ENCODE results near the gene ST3GAL2. TPM values are rescaled to one million over a fixed set of nuclear protein-coding genes. Genes with fewer than 3 reads are reported as not detected.
"Not testable (repeated sequence)": the region's sequence is repeated elsewhere in the genome, so short reads cannot be mapped to it uniquely, and the experiment has no call there.

ST3GAL2 gene
- total and polyA plus RNA-seq, 10 of the 15 experiments (the other 5 are each of a cell fraction or from before 2014, with no cell fraction given), result 0.95 to 61.7 (median 25.9) TPM

DNA sequence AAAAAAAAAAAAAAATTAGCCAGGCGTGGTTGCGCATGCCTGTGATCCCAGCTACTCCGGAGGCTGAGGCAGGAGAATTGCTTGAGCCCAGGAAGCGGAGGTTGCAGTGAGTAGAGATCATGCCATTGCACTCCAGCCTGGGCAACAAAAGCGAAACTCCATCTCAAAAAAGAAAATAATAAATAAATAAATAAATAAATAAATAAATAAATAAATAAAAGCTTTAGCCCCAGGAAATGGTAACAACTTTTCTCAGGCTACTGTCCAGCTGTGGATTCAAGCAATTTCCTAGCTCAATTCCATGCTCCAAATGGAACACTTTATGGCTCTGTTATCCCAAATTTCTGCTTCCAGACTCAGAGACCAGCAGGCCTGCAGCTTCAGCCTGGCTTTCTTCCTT lies 25.3 kb downstream of the ST3GAL2 start:
- ATAC-seq; H4K20me1 ChIP-seq (ENCODE audit: control insufficient read depth, insufficient read depth); H3K4me3 ChIP-seq; FAIRE-seq; H3K9me3 ChIP-seq (replicated peaks; ENCODE audit: control insufficient read depth, insufficient read depth, low read length); DNase-seq (ENCODE audit: low read depth, low spot score); H3K9ac ChIP-seq (ENCODE audit: control insufficient read depth, insufficient read depth, low read length); H3K4me2 ChIP-seq (ENCODE audit: control insufficient read depth, insufficient read depth); H2AFZ ChIP-seq (ENCODE audit: control insufficient read depth, low read depth, low read length); BruUV-seq (replicated peaks); H3K27me3 ChIP-seq (replicated peaks in 1 of 2; ENCODE audit: control insufficient read depth in 2 of 2, insufficient read depth in 2 of 2, low read length in 1 of 2); H3K27ac ChIP-seq (ENCODE audit: control insufficient read depth, insufficient read depth); intact Hi-C loops (cut with micrococcal nuclease; ENCODE audit: unreplicated experiment): not testable (repeated sequence)
- Histone ChIP-seq H3K36me3 (ENCODE audit: control insufficient read depth in 2 of 2, insufficient read depth in 2 of 2, low read length in 1 of 2) (peaks cover 8 to 27% of the 10 kb centered on the region in 2 experiments; a peak in 3 of 4 replicates), H3K4me1 (ENCODE audit: control insufficient read depth, insufficient read depth, low read length) (peaks cover 38% of the 10 kb centered on the region), H3K79me2 (ENCODE audit: control insufficient read depth, insufficient read depth, low read length) (peaks cover 65% of the 10 kb centered on the region)
- POLR2A ChIA-PET, result interaction anchor here (0.6 to 1.9 kb wide), 4 partner anchors 7 to 24 kb away, joined by 3 to 6 read pairs (median 4); no protein-coding TSS in a partner anchor
- 99% methylated on average over 5 of the region's 5 CpGs for WGBS (ENCODE audit: insufficient coverage, insufficient replicate concordance, low lambda C conversion rate, missing lambda C conversion rate)
- RAD21 ChIA-PET (ENCODE audit: unreplicated experiment), result interaction anchor here (0.8 to 1.1 kb wide), 4 partner anchors 17 to 47 kb away, joined by 3 read pairs; partner anchors contain the start of gene FCSK
- SMC1A ChIA-PET (ENCODE audit: uncharacterized antibody, unreplicated experiment), result interaction anchor here (0.9 to 1.6 kb wide), 3 partner anchors 15 to 40 kb away, joined by 3 read pairs; partner anchors contain the start of gene FCSK
- in situ Hi-C loops (cut with MboI), result loop anchor here (25.0 kb wide), 1 partner anchor 1651 kb away; no protein-coding TSS in a partner anchor
- CTCF ChIA-PET, result interaction anchor here (1.2 to 1.5 kb wide), 3 partner anchors 15 to 67 kb away, joined by 3 read pairs; partner anchors contain the start of gene DDX19A

- Histone ChIP-seq H3K79me2 (ENCODE audit: control insufficient read depth, insufficient read depth, low read length) (peaks cover 65% of the 10 kb centered on the region), H3K27me3 (replicated peaks in 1 of 2; ENCODE audit: control insufficient read depth in 2 of 2, insufficient read depth in 2 of 2, low read length in 1 of 2) (no peaks in the 10 kb centered on the region; a peak in 1 of 4 replicates), H3K4me1 (ENCODE audit: control insufficient read depth, insufficient read depth, low read length) (peaks cover 38% of the 10 kb centered on the region), H3K4me2 (ENCODE audit: control insufficient read depth, insufficient read depth) (no peak overlapping the region), H3K36me3 (ENCODE audit: control insufficient read depth in 2 of 2, insufficient read depth in 2 of 2, low read length in 1 of 2) (peaks cover 5 to 20% of the 10 kb centered on the region in 2 experiments; a peak in 3 of 4 replicates), H4K20me1 (ENCODE audit: control insufficient read depth, insufficient read depth) (no peaks in the 10 kb centered on the region), H2AFZ (ENCODE audit: control insufficient read depth, low read depth, low read length) (no peak overlapping the region), H3K27ac (ENCODE audit: control insufficient read depth, insufficient read depth) (no peak overlapping the region), H3K9ac (ENCODE audit: control insufficient read depth, insufficient read depth, low read length) (no peak overlapping the region), H3K9me3 (replicated peaks; ENCODE audit: control insufficient read depth, insufficient read depth, low read length) (no peaks in the 10 kb centered on the region), H3K4me3 (no peak overlapping the region)
- DNase-seq (ENCODE audit: low read depth, low spot score) (no peak), ATAC-seq (no peak), FAIRE-seq (no peak)
- ChIA-PET RAD21 (ENCODE audit: unreplicated experiment) (interaction anchor here (1.1 kb wide), 1 partner anchor 19 kb away, joined by 3 read pairs; no protein-coding TSS in a partner anchor), SMC1A (ENCODE audit: uncharacterized antibody, unreplicated experiment) (interaction anchor here (1.1 to 1.6 kb wide), 3 partner anchors 10 to 64 kb away, joined by 3 to 4 read pairs (median 3); no protein-coding TSS in a partner anchor), POLR2A (interaction anchor here (1.1 to 1.9 kb wide), 2 partner anchors 13 to 19 kb away, joined by 3 to 6 read pairs; no protein-coding TSS in a partner anchor), CTCF (interaction anchor here (0.6 to 1.3 kb wide), 3 partner anchors 9 to 46 kb away, joined by 3 to 5 read pairs (median 3); no protein-coding TSS in a partner anchor)
- no peak for TF ChIP-seq BRCA1 (IDR thresholded peaks at IDR 0.05; ENCODE audit: low read depth, low read length)
- TF ChIP-seq NRF1 (conservative IDR thresholded peaks at IDR 0.05; ENCODE audit: low read depth, low read length), result no peak
- no peak for TF ChIP-seq SREBF1 (IDR thresholded peaks at IDR 0.05; ENCODE audit: low read length)
- in situ Hi-C loops (cut with MboI), result loop anchor here (25.0 kb wide), 1 partner anchor 1650 kb away; no protein-coding TSS in a partner anchor
- no TSS peak for BruUV-seq (replicated peaks)
- WGBS (ENCODE audit: insufficient coverage, insufficient replicate concordance, low lambda C conversion rate, missing lambda C conversion rate), result 96% methylated on average over 8 of the region's 8 CpGs
- intact Hi-C loops (cut with micrococcal nuclease; ENCODE audit: unreplicated experiment), result no loop called here
These were observed 26.5 kb downstream of the ST3GAL2 start for GRCh38 chr16:70412385-70412784.

Data from GM12878 (cell line).